SK-N-SH (cell line): ENCODE data around the gene SH3RF2. TPM values are rescaled to one million over a fixed set of nuclear protein-coding genes. Genes with fewer than 3 reads are reported as not detected.

Experiments used
- CTCF ChIA-PET: fragments of 300-600, 350-600 bp; formaldehyde crosslinking; extraction: SDS; loops from one replicate; lab custom pipeline; 2021; lab: Yijun Ruan, JAX
- POLR2A ChIA-PET: fragments of 350-600 bp; sonication (Branson Sonifier 250); formaldehyde crosslinking; extraction: SDS; loops from one replicate; lab custom pipeline; 2020; ENCODE audit warnings: antibody characterized with exemption, inconsistent platforms; lab: Yijun Ruan, JAX
- DNase-seq: peaks from one replicate; pipeline ENCODE4 v3.0.0; 2012
- H2AFZ ChIP-seq: fragments of 200-600 bp; sonication (generic); 2 replicates; pipeline ENCODE4 v1.8.1; 2016; ENCODE audit warnings: antibody characterized with exemption, mild to moderate bottlenecking, low read depth
- H3F3A ChIP-seq: fragments of 200-600 bp; sonication (generic); replicated peaks from 2 replicates; pipeline ENCODE3; 2016; ENCODE audit warnings: antibody characterized with exemption, mild to moderate bottlenecking; ENCODE audit not compliant: insufficient read depth
- H3K27ac ChIP-seq, 2 experiments: fragments of 200-500 bp in 1 of 2; fragments of 200-600 bp in 1 of 2; sonication (Bioruptor generic) in 1 of 2; sonication (generic), shearing (Covaris generic) in 1 of 2; 2 replicates each; pipeline versions ENCODE4 v1.5.1 to v1.6.1; 2014 to 2016; ENCODE audit warnings: low read depth in 2 of 2, inconsistent platforms in 1 of 2, low read length in 1 of 2, mild to moderate bottlenecking in 1 of 2, mixed read lengths in 1 of 2
- H3K27me3 ChIP-seq: fragments of 200-600 bp; sonication (generic), shearing (Covaris generic); 2 replicates; pipeline ENCODE4 v1.6.1; 2016; ENCODE audit warnings: mixed run types; ENCODE audit not compliant: insufficient read depth
- H3K36me3 ChIP-seq, 2 experiments: fragments of 200-500 bp in 1 of 2; fragments of 200-600 bp in 1 of 2; sonication (Bioruptor generic) in 1 of 2; sonication (generic) in 1 of 2; replicated peaks in 1 of 2; 2 replicates each; pipeline versions ENCODE3 to v1.5.1; 2014 to 2016; ENCODE audit warnings: low read length in 1 of 2, mild to moderate bottlenecking in 1 of 2; ENCODE audit not compliant: insufficient read depth in 2 of 2, control insufficient read depth in 1 of 2
- H3K4me1 ChIP-seq, 2 experiments: fragments of 200-500 bp in 1 of 2; fragments of 200-600 bp in 1 of 2; sonication (Bioruptor generic) in 1 of 2; sonication (generic), shearing (Covaris generic) in 1 of 2; 2 replicates each; pipeline versions ENCODE4 v1.5.1 to v1.6.1; 2014 to 2016; ENCODE audit warnings: low read depth in 1 of 2, low read length in 1 of 2, mixed run types in 1 of 2; ENCODE audit not compliant: insufficient read depth in 2 of 2, control insufficient read depth in 1 of 2
- H3K4me2 ChIP-seq: fragments of 200-600 bp; sonication (generic), shearing (Covaris generic); 2 replicates; pipeline ENCODE4 v1.6.1; 2017; ENCODE audit warnings: mixed run types
- H3K4me3 ChIP-seq, 2 experiments: fragments of 200-500 bp in 1 of 2; fragments of 200-600 bp in 1 of 2; sonication (Bioruptor generic) in 1 of 2; sonication (generic), shearing (Covaris generic) in 1 of 2; 2 replicates each; pipeline versions ENCODE4 v1.5.1 to v1.8.1; 2014 to 2016; ENCODE audit warnings: low read depth in 2 of 2, inconsistent platforms in 1 of 2, low read length in 1 of 2, mild to moderate bottlenecking in 1 of 2, mixed read lengths in 1 of 2, moderate library complexity in 1 of 2
- H3K79me2 ChIP-seq: fragments of 200-600 bp; sonication (generic); 2 replicates; pipeline ENCODE4 v1.8.1; 2017; ENCODE audit warnings: mild to moderate bottlenecking; ENCODE audit not compliant: insufficient read depth
- H3K9ac ChIP-seq: fragments of 200-600 bp; sonication (generic); 2 replicates; pipeline ENCODE4 v1.6.1; 2017; ENCODE audit warnings: mixed run types
- H3K9me2 ChIP-seq: fragments of 200-600 bp; sonication (generic); 2 replicates; pipeline ENCODE4 v1.6.1; 2017; ENCODE audit warnings: mixed run types
- H3K9me3 ChIP-seq: fragments of 200-600 bp; sonication (generic); 2 replicates; pipeline ENCODE4 v1.6.1; 2017; ENCODE audit warnings: mixed run types, mild to moderate bottlenecking, moderate library complexity
- H4K20me1 ChIP-seq: fragments of 200-600 bp; sonication (generic); 2 replicates; pipeline ENCODE4 v1.6.1; 2017; ENCODE audit warnings: mild to moderate bottlenecking, mixed run types; ENCODE audit not compliant: insufficient read depth
- EP300 ChIP-seq, 2 experiments: IDR thresholded peaks; 2 replicates each; pipeline versions ENCODE4 v1.4.0 to v1.6.1; 2012; ENCODE audit warnings: borderline replicate concordance in 1 of 2, low read depth in 1 of 2, low read length in 1 of 2
- GATA2 ChIP-seq: sonication (generic); formaldehyde crosslinking; IDR thresholded peaks from 2 replicates; pipeline ENCODE4 v1.5.0; 2020; ENCODE audit warnings: mild to moderate bottlenecking, missing genetic modification reagents
- IRF3 ChIP-seq: fragments of 150-350 bp; IDR thresholded peaks from 2 replicates; pipeline ENCODE4 v1.6.1; 2016; ENCODE audit warnings: mild to moderate bottlenecking, low read depth, low read length
- MAX ChIP-seq: IDR thresholded peaks from 2 replicates; pipeline ENCODE4 v1.4.0; 2012; ENCODE audit warnings: low read depth
- MEF2A ChIP-seq: IDR thresholded peaks from 2 replicates; pipeline ENCODE4 v1.4.0; 2012; ENCODE audit warnings: low read depth, borderline replicate concordance
- MXI1 ChIP-seq: IDR thresholded peaks from 2 replicates; pipeline ENCODE4 v1.6.1; 2012; ENCODE audit warnings: mild to moderate bottlenecking, low read depth, low read length, improper control_type of control experiment
- NFIC ChIP-seq: IDR thresholded peaks from 2 replicates; pipeline ENCODE4 v1.4.0; 2012; ENCODE audit warnings: borderline replicate concordance
- RAD21 ChIP-seq: IDR thresholded peaks from 2 replicates; pipeline ENCODE4 v1.6.1; 2012; ENCODE audit warnings: mild to moderate bottlenecking, low read length
- RFX5 ChIP-seq: IDR thresholded peaks from 2 replicates; pipeline ENCODE4 v1.6.1; 2012; ENCODE audit warnings: mild to moderate bottlenecking, improper control_type of control experiment, low read length
- RXRA ChIP-seq: IDR thresholded peaks from 2 replicates; pipeline ENCODE4 v1.4.0; 2012; ENCODE audit warnings: low read depth, mild to moderate bottlenecking, borderline replicate concordance
- SIN3A ChIP-seq: IDR thresholded peaks from 2 replicates; pipeline ENCODE4 v1.6.1; 2012; ENCODE audit warnings: low read depth, mild to moderate bottlenecking, low read length, moderate library complexity, borderline replicate concordance
- SMC3 ChIP-seq: IDR thresholded peaks from 2 replicates; pipeline ENCODE4 v1.6.1; 2012; ENCODE audit warnings: low read depth, low read length, improper control_type of control experiment
- TCF12 ChIP-seq: IDR thresholded peaks from 2 replicates; pipeline ENCODE4 v1.4.0; 2012
- USF2 ChIP-seq: fragments of 150-350 bp; IDR thresholded peaks from 2 replicates; pipeline ENCODE4 v1.6.1; 2017; ENCODE audit warnings: antibody characterized with exemption, low read length, low read depth, borderline replicate concordance
- ZBTB33 ChIP-seq: IDR thresholded peaks from 2 replicates; pipeline ENCODE4 v1.4.0; 2012; ENCODE audit warnings: low read depth, borderline replicate concordance
- WGBS: methylation state at CpG from one replicate; pipeline ENCODE4 v1.1.6; 2017; ENCODE audit warnings: low lambda C conversion rate; 5-methylcytosine and 5-hydroxymethylcytosine counted together
- polyA plus RNA-seq, 3 experiments: library from polyadenylated mRNA; depleted of rRNA; stranded (reverse); fragments of >200 nt; gene quantifications; 2 replicates each; pipeline ENCODE4 v1.2.3, GENCODE V29; 2012

SH3RF2 gene
- polyA plus RNA-seq, 1 of the 3 experiments (the other 2 are of a cell fraction): 0.87 TPM

- H3K4me2 ChIP-seq: no peak overlapping the region
- no peak for DNase-seq
- POLR2A ChIA-PET: no interaction called here
- H3K9ac ChIP-seq: no peak overlapping the region
- CTCF ChIA-PET: interaction anchor here (1.0 to 1.5 kb wide), 3 partner anchors 9 to 1776 kb away, joined by 4 to 5 read pairs (median 4); no protein-coding TSS in a partner anchor
- peaks cover 7 to 19% of the 10 kb centered on the region in 2 experiments for H3K4me1 ChIP-seq
- no peak overlapping the region for H3K27ac ChIP-seq
- no peak overlapping the region for H3K4me3 ChIP-seq
- no peak overlapping the region for H2AFZ ChIP-seq
- 96% methylated on average over 1 of the region's 1 CpG for WGBS
- H3F3A ChIP-seq: peaks cover 19% of the 10 kb centered on the region
- TF ChIP-seq SIN3A: no peak
- no peak for TF ChIP-seq NFIC
- TF ChIP-seq TCF12: peak; percentile 16; the same call in 1 of the 2 replicates
- no peaks in the 10 kb centered on the region for H3K9me3 ChIP-seq
- no peaks in the 10 kb centered on the region for H3K79me2 ChIP-seq
- H3K36me3 ChIP-seq: no peaks in the 10 kb centered on the region
- H4K20me1 ChIP-seq: no peaks in the 10 kb centered on the region
- H3K9me2 ChIP-seq: no peaks in the 10 kb centered on the region
- no peaks in the 10 kb centered on the region for H3K27me3 ChIP-seq
Measured at GRCh38 chr5:145980259-145980658, 43.9 kb downstream of the SH3RF2 start.

- H4K20me1 ChIP-seq: no peaks in the 10 kb centered on the region
- H3K27ac ChIP-seq: no peak overlapping the region
- POLR2A ChIA-PET: no interaction called here
- H3K36me3 ChIP-seq: no peaks in the 10 kb centered on the region
- peak; percentile 38 for TF ChIP-seq RAD21
- no peak for TF ChIP-seq SMC3
- no peak for TF ChIP-seq RFX5
- TF ChIP-seq, all 33 proteins: peak for 1
- no peak overlapping the region for H3K4me3 ChIP-seq
- peaks cover 14% of the 10 kb centered on the region for H3F3A ChIP-seq
- no peaks in the 10 kb centered on the region for H3K9me2 ChIP-seq
- WGBS: 92% methylated on average over 2 of the region's 2 CpGs
- no peak overlapping the region for H2AFZ ChIP-seq
- no peak overlapping the region for H3K9ac ChIP-seq
- DNase-seq: no peak
- CTCF ChIA-PET: interaction anchor here (0.6 to 1.5 kb wide), 5 partner anchors 10 to 1776 kb away, joined by 3 to 5 read pairs (median 4); no protein-coding TSS in a partner anchor
- H3K27me3 ChIP-seq: no peaks in the 10 kb centered on the region
- peaks cover 2 to 16% of the 10 kb centered on the region in 2 experiments for H3K4me1 ChIP-seq
- H3K4me2 ChIP-seq: no peak overlapping the region
- H3K79me2 ChIP-seq: no peaks in the 10 kb centered on the region
- H3K9me3 ChIP-seq: no peaks in the 10 kb centered on the region
Measured at GRCh38 chr5:145980718-145981117, 44.3 kb downstream of the SH3RF2 start.

- H3K36me3 ChIP-seq: no peaks in the 10 kb centered on the region
- H3F3A ChIP-seq: peaks cover 4% of the 10 kb centered on the region
- H3K4me2 ChIP-seq: no peak overlapping the region
- no peak overlapping the region for H3K27ac ChIP-seq
- CTCF ChIA-PET: interaction anchor here (1.1 to 1.3 kb wide), 3 partner anchors 21 to 1778 kb away, joined by 3 to 4 read pairs (median 4); no protein-coding TSS in a partner anchor
- no peak overlapping the region for H3K4me3 ChIP-seq
- H4K20me1 ChIP-seq: no peaks in the 10 kb centered on the region
- H3K27me3 ChIP-seq: no peaks in the 10 kb centered on the region
- H3K9me2 ChIP-seq: no peaks in the 10 kb centered on the region
- no peak overlapping the region for H2AFZ ChIP-seq
- 70% methylated on average over 3 of the region's 3 CpGs for WGBS
- DNase-seq: no peak
- no peaks in the 10 kb centered on the region for H3K79me2 ChIP-seq
- no peak overlapping the region for H3K9ac ChIP-seq
- no peaks in the 10 kb centered on the region for H3K9me3 ChIP-seq
- peaks cover 0 to 10% of the 10 kb centered on the region in 2 experiments; a peak in 1 of 4 replicates for H3K4me1 ChIP-seq
- POLR2A ChIA-PET: no interaction called here
- TF ChIP-seq MAX: no peak
- no peak for TF ChIP-seq RAD21
- no peak for TF ChIP-seq NFIC
- TF ChIP-seq RFX5: no peak
- TF ChIP-seq MEF2A: no peak
- no peak for TF ChIP-seq IRF3
- no peak for TF ChIP-seq EP300 (IDR thresholded peaks at IDR 0.05; ENCODE audit: borderline replicate concordance in 1 of 2, low read depth in 1 of 2, low read length in 1 of 2)
- TF ChIP-seq MXI1: no peak
- no peak for TF ChIP-seq USF2
- no peak for TF ChIP-seq SIN3A
- TF ChIP-seq ZBTB33: no peak
- no peak for TF ChIP-seq RXRA
- no peak for TF ChIP-seq GATA2 (CRISPR knock-in tag)
Measured at GRCh38 chr5:145981589-145982571, 45.5 kb downstream of the SH3RF2 start.
